NCI-H1092 treated with DMSO at 0.1 percent for 48 hours (cell line): ENCODE measurements around the gene MAIP1.

Experiments used
- DNase-seq: peaks from one replicate; lab custom pipeline; 2025; lab: John Stamatoyannopoulos, UW

Gene MAIP1

DNA sequence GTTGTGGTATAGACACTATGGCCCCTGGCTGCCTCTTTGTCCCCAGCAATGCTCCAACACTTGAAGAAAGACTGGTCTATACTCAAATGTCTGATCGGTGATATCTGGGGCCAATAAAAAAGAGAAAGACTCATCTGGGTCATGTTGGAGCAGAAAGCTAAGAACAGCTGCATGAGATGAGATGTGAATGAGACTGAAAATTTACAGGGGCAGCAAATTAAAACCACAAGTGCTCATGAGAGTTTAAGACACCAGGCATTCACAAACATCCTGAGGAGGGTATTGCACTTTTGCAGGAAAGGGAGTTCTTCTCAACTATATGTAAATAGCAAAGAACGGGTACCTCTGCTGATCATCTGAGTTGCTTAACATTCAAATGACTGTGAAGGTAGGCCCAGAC, 36.3 kb downstream of the MAIP1 start:
- DNase-seq: no peak

DNA sequence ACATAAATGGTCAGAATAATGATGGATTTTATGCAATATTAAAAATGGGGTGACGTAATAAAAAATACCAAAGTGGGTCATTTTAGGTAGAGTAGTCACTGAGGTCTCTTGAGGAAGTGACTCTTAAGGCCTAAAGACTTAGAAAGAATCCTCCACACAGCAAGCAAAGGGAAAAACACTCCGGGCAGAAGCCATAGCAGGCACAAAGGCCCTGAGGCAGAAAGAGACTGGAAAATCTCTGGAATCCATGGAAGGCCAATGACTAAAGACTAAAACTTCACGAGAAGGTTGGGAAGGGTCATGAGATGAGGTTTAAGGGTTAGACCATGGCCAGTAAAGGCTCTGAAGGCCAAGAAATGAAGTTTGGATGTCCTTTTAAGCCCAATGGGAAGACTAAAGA, 36.9 kb downstream of the MAIP1 start:
- DNase-seq: no peak

DNA sequence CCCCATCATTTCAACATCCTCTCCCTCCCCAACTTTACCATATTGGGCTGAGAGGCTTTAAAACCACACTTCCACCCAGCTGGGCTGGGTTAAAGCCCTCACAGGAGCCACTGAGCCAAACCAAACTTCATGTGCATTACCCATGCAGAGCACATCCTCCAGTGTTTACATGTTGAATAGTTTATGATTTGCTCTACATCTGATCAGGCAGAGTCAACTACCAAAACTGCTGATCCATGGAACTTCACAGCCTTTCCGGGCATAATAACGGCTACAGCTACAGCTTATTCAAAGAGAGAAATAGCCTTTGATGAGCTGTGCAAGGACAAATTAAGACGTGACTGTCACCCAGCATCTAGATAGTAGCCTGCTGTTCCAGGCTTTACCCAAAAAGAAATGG, 39.0 kb downstream of the MAIP1 start:
- DNase-seq: no peak

DNA sequence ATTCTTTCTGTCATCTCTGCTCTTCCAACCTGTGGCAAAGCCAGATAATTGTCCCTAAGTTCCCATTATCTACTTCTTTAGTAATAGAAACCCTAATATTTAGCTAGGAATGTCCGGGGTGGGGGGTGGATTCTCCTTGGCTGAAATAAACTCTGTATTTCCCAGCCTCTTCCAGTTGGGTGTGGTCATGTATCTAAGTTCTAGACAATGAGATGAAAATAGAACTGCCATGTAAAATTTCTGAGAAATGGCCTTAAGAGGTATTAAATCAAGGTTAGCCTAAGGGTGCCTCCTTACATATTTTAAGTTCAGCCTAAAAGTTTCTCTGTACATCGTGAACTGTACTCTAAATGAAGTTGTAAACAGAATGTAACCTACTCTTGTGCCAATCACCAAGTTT, 39.5 kb downstream of the MAIP1 start:
- no peak for DNase-seq

DNA sequence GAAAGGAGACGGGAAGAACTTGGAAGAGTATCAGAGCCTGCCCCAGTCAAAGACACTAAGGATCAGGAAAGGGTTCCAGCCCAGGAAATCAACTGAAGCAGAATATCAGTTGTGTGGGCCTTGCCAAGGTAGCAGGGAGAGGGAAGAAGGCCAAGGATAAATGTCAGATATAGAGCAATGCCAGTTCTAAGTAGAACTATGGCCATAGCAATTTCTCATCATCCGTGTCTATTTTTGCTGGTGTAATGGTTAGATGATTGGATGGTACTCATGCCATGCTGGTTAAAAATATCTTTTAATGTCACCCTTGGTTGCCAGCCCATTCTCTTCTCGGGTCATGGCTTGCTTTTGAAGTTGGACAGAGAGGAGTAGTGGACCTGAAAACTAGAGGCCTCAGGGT, 41.9 kb downstream of the MAIP1 start:
- DNase-seq: no peak

DNA sequence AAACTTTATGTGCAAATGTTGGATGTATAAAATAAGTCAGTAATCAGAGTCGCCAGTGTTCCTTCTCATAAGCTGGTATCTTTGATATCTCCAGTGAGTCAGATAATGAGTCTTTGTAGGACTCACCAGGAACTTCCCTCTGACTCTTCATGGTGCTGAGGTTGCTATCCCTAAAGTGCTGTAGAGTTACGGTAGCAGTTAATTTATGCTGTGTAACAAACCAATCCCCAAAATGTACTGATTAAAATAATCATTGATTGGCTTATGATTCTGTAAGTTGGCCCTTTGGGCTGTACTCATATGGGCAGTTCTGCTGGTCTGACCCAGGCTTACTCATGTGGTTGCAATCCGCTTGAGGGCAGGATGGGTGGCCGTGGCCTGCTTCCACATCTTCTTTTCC, 43.8 kb downstream of the MAIP1 start:
- DNase-seq: no peak

DNA sequence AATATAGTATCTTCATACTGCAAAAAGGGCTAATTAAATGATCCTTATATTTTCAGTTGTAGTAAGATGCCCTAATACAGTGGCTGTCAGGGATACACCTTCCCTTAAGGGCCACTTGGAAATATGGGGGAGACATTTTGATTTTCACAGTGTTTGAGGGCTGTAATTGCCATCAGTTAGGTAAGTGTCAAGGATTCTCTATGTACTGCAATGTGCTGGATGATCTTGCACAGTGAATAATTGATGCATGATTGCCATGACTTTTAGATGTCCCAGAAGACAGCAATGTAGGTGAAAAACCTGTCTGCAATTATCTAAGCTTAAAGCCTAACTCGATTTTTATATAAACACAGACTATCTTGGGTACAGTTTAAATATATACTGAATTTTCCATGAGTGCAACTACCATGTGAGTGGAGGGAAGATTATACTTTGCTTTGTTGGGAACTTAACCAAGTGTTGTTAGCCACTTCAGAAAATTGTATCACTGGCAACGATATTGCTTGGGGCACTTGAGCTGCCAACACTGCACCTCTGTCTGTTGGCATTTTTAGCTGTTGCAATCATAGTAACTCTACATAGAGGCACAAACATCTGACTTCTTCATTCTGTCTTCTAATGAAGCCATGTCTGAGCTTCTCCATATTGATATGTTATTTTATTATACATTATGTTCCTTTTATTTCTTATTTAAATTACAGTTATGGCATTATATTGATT, 45.2 kb downstream of the MAIP1 start:
- no peak for DNase-seq

DNA sequence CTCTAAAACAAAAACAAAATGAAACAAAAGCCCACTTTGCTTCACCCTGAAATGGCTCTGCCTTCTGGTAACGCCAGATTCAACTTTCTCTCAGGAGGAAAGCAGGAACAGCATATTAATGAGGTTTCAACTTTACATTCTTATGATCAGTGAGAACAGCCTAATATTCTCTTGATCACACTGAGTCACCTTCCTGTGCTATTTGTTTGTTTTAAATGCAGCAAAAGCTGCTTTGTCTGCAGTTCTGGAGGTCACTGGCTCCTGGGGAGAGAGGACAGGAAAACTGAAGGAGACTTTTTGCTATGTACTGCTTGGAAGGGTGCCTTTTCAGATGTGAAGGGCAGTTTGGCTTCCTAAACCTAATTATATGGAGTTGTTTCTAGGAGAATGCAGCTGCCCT, 48.1 kb downstream of the MAIP1 start:
- no peak for DNase-seq

DNA sequence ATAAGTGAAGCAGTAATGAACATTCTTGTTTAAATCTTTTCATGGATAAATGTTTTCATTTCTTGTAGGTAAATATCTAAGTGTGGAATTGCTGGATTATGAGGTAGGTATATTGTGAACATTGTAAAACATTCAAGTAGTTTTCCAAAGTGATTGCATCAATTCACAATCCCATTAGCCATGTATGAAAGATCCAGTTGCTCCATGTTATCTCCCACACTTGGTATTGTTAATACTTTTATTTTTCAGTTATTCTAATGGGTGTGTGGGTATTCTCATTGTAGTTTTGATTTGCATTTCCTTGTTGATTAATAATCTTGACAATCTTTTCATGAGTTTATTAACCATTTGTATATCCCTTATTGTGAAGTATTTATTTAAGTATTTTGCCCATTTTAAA, 50.3 kb downstream of the MAIP1 start:
- no peak for DNase-seq

DNA sequence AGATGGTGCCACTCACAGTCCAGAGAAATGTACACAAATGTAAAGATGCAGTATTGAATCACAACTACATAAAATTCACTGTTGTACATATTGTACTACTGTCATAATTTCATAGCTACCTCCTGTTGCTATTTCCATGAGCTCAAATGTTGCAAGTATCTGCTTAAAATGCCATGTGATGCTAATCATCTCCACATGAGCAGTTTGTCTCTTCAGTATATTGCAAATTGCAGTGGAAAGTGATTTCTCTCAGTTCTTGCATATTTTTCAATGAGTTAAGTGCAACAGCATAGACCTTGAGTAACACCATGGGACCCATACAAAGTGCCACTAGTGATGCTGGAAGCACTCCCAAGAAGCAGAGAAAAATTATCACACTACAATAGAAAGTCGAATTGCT, 51.9 kb downstream of the MAIP1 start:
- no peak for DNase-seq

DNA sequence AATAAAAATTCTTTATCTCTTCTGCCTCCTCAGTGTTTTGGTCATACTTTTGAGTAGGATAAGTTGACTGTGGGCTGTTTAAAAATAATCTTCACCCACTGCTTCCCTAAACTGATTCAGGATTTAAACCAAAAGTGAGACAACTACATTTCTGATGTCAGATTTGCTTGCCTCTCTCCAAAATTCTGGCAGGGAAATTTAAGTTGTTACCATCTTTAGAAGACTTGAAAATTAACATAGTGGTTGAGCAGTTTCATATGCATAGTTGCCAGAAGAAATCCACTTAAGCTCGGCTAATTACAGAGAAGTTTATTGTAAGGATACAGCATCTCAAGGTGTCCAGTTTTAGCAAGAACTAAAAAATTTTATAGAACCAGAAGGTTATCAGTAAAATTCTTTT, 57.0 kb downstream of the MAIP1 start:
- no peak for DNase-seq
